ENCODE measurements around the gene LACTB. TPM values are rescaled to one million over a fixed set of nuclear protein-coding genes. Genes with fewer than 3 reads are reported as not detected.

Gene LACTB
- total and polyA plus RNA-seq, 2 of the 13 experiments (the other 11 are each of a cell fraction or from before 2014, with no cell fraction given): 14.8 to 23.0 TPM

- TF ChIP-seq ZFP90 (CRISPR knock-in tag; IDR thresholded peaks at IDR 0.05; ENCODE audit: borderline replicate concordance) (peak; percentile 68; the same call in 1 of the 2 replicates), NR2C2 (CRISPR knock-in tag; IDR thresholded peaks at IDR 0.05; ENCODE audit: borderline replicate concordance) (no peak), MBNL3 (CRISPR knock-in tag; conservative IDR thresholded peaks at IDR 0.05) (no peak), JUND (CRISPR knock-in tag; IDR thresholded peaks at IDR 0.05) (no peak), ZNF468 (CRISPR knock-in tag; IDR thresholded peaks at IDR 0.05) (no peak), ZC3H13 (CRISPR knock-in tag; IDR thresholded peaks at IDR 0.05) (no peak), ZNF143 (CRISPR knock-in tag; IDR thresholded peaks at IDR 0.05) (peak; percentile 73), HNRNPH1 (optimal IDR thresholded peaks at IDR 0.05; ENCODE audit: low read depth, low read length) (peak; percentile 57), TSC22D2 (CRISPR knock-in tag; IDR thresholded peaks at IDR 0.05; ENCODE audit: borderline replicate concordance) (no peak), POGZ (CRISPR knock-in tag; IDR thresholded peaks at IDR 0.05) (peak; percentile 30; the same call in 1 of the 2 replicates), NFATC3 (CRISPR knock-in tag; IDR thresholded peaks at IDR 0.05) (no peak), BCL6 (CRISPR knock-in tag; IDR thresholded peaks at IDR 0.05) (peak; percentile 53; the same call in 1 of the 2 replicates), ZBTB26 (CRISPR knock-in tag; IDR thresholded peaks at IDR 0.05; ENCODE audit: borderline replicate concordance) (peak; percentile 87), ZNF34 (CRISPR knock-in tag; IDR thresholded peaks at IDR 0.05; ENCODE audit: borderline replicate concordance) (no peak), ZFP62 (CRISPR knock-in tag; IDR thresholded peaks at IDR 0.05) (no peak), ZNF713 (CRISPR knock-in tag; IDR thresholded peaks at IDR 0.05) (no peak), ZNF224 (CRISPR knock-in tag; IDR thresholded peaks at IDR 0.05) (peak; percentile 22; the same call in 1 of the 2 replicates), ATF7-NPFF (CRISPR knock-in tag; IDR thresholded peaks at IDR 0.05; ENCODE audit: low read depth) (no peak; the same call in 1 of the 2 replicates), HNF4A (CRISPR knock-in tag; IDR thresholded peaks at IDR 0.05) (peak; percentile 53), SRY (CRISPR knock-in tag; IDR thresholded peaks at IDR 0.05) (peak; percentile 72), NR2F2 (IDR thresholded peaks at IDR 0.05; ENCODE audit: borderline replicate concordance, low read depth) (no peak; the same call in 1 of the 2 replicates), ZNF235 (CRISPR knock-in tag; IDR thresholded peaks at IDR 0.05; ENCODE audit: borderline replicate concordance) (no peak), DDIT3 (CRISPR knock-in tag; IDR thresholded peaks at IDR 0.05) (peak; percentile 38; the same call in 1 of the 2 replicates), KDM2A (CRISPR knock-in tag; IDR thresholded peaks at IDR 0.05; ENCODE audit: borderline replicate concordance, low read depth) (peak; percentile 91), BRF2 (CRISPR knock-in tag; IDR thresholded peaks at IDR 0.05) (peak; percentile 59; the same call in 1 of the 2 replicates), MNT (IDR thresholded peaks at IDR 0.05) (peak; percentile 52), NFE2L2 (IDR thresholded peaks at IDR 0.05; ENCODE audit: low read length) (no peak), JARID2 (CRISPR knock-in tag; IDR thresholded peaks at IDR 0.05; ENCODE audit: insufficient replicate concordance) (peak; percentile 75)
These were observed 35.6 kb downstream of the LACTB start, which contains the start of gene RPS27L (continued) for GRCh38 chr15:63157118-63157843.

Measured in HepG2 (cell line).